Measurements from ENCODE around the gene MEF2B.

MEF2B gene

DNA sequence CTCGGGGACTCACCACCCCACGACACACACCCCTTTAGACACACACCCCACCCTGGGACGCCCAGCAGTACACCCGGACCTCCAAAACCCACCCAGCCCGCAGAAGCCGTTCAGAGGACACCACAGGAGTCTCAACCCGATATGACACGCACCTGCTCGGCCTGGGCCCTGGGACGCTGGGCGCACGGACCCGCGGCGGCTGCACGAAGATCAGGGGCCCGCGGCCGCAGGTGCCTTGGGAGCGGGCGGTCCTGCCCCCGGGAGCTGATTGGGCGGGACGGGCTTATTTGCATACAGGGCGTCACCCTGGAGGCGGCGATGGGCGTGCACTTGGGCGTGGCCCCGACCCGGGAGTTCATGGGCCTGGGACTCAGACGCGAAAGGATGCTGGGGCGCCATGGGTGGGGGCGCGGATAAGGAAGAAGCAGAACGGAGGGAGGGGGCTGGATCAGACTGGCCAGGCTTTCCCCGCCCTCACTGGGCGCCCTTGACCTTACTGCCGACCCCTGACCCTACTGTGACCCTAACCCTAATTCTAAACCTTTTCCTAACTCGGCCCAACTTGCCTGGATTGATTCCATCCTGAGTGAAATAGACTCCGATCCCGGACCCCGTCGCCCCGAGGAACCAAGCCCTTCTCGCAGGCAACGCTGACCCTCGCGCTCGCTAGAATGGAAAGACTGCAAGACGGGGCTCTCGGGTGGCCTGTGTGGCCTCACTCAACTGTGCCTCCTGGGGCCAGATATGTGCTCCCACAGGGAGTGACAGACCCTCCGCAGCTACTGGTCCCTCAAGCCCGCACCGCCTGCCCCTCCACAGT, at the start of gene MEF2B:
Gene MEF2B (minus strand): TSS at position 211 of the 820 bp plus-strand sequence. CDS start 19,528 bp downstream, outside the sequence.
- no peak for DNase-seq

DNA sequence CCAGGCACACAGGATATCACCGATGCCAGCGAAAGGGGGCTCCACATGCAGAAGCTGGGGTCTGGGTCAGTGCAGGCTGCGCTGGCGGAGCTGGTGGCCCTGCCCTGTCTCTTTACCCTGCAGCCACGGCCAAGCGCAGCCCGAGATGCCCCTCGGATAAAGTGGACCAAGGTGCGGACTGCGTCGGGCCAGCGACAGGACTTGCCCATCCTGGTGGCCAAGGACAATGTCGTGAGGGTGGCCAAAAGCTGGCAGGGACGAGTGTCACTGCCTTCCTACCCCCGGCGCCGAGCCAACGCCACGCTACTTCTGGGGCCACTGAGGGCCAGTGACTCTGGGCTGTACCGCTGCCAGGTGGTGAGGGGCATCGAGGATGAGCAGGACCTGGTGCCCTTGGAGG, 48.8 kb upstream of the MEF2B start:
- DNase-seq, result no peak

DNA sequence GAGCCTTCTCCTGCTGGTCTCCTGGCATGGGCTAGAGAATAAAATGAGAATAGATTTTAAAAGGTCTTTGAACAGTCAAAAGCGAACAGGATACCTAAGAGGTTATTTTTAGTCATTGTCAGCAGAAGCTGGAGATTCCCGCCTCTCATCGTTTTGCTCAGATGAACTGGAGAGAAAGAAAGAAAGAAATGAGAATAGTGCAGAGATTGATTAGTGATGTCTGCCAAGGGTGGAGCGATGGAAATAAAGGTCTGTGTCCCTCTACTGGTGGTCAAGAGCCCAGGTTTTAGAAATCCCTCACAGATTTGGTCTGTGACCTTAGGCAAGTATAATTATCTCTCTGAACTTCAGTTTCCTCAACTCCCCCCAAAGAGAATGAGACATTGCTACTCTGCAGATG, 47.0 kb upstream of the MEF2B start:
- DNase-seq, result no peak

- no peak for DNase-seq
These were observed 45.7 kb upstream of the MEF2B start for GRCh38 chr19:19215792-19216191.

DNA sequence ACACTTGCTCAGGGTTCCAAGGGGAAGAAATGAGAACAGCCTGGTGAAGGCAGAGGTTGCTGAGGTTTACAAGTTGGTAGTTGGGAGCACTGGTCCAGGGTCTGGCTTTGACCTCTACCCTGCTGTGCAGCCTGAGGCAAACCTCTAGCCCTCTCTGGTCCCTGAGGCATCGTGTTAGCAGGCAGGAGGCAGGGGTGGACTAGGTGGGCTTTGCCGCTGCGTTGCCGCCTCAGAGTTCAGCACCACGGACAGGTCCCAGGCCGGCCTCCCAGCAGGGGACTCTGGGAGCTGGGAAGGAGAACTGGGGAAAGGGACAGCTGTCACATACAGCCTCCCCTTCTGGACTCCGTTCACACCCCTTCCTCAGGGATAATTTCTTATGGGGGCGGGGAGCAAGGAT, 44.8 kb upstream of the MEF2B start:
- peak; percentile 46 to 62 for DNase-seq

GRCh38 chr19:19214159-19214490, 44.1 kb upstream of the MEF2B start:
- no peak for DNase-seq

DNA sequence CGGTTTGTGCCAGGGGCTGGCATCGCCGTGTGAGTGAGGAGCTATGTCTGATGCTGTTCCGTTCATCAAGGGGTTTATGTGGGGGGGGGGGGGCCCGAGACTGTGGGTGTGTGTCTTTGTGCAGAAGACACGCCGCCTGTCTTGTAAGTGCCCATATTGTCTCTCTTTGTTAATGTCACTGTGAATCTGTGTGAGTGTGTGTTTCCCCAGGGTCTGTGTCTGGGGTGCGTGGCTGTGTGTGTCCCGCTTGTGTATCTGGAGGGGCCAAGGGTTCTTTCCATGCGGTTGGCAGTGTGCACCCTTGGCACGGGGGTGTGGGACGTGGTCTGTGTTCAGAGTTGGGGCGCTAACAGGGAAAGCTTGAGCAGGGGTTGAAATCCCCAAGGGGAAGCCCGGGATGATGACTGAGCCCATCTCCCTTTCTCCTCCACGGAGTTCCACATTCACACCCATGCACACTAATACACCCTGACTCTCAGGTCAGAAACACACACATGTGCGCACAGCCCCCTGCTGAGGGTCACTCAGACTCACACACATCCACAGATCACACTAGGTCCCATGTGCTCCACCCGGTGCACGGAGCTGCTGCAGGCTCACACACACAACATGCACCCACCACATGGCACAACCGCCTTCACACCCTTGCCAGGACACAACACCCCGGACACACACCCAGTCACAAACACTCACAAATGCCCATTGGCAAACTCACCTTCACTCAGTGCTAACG, 43.5 kb upstream of the MEF2B start:
- DNase-seq, result no peak

DNA sequence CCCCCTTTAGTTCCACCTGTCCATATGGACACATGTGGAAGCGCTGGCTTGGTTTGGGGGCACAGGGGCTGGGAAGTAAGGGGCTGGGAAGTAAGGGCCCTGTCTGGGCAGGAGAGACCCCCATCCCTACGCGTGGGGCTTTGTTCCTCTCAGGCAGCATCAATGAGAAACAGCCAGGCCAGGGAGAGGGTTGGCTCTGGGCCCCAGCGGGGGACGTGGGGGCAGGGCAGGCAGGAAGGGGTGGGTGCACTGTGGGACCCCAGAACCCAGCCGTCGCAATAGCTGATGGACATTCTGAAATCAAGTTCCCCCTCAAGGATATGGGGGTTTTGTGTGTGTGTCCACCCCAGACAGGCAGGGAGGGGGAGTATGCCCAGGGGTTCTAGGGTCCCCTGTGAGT, 42.9 kb upstream of the MEF2B start:
- DNase-seq, result no peak

DNA sequence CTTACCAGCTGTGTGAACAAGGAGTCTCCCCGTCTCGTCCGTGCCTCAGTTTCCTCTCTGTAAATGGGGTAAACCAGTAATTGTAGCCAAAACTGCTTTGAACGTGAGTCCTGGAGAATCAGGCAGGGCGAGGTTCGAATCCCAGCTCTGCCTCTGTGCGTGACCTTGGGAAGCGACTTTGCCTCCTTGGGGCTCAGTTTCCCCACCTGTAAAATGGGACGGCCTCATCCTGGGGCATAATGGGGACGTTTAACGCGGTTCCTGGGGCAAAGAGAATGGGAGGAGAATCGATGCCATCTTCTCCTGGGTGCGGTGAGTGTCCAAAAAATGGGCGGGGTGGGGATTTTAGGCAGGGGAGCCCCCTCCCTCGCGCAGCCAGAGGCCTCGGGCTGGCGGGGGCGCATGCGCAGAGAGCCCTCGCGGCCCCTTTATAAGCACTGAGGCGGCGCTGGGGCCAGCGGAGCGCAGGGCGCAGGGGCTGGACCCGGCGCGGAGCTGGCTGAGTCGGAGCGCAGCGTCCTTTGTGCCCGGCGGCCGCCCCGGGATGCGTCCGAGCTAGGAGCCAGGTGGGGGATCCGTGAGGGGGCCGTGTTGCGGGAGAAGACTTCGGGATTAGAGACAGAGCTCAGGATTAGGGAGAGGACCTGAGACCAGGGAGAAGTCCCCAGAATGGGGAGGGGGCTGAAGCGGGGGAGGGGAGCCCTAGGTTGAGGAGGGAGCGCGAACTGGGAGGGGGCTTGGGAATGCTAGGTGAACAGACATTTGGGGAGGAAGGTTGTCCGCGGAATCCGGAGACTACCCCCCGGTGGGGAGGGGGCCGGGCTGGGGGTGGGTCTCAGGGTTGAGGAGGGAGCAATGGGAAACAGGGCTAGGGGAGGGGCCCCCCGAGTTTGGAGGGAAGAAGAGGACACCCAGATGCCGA, 41.7 kb upstream of the MEF2B start, which contains the start of gene NCAN:
Gene NCAN (plus strand): TSS at position 460 of the 922 bp plus-strand sequence. CDS start 4,996 bp downstream, outside the sequence.
- no peak for DNase-seq

- no peak for DNase-seq
These were observed 39.3 kb upstream of the MEF2B start for GRCh38 chr19:19209372-19209771.

DNA sequence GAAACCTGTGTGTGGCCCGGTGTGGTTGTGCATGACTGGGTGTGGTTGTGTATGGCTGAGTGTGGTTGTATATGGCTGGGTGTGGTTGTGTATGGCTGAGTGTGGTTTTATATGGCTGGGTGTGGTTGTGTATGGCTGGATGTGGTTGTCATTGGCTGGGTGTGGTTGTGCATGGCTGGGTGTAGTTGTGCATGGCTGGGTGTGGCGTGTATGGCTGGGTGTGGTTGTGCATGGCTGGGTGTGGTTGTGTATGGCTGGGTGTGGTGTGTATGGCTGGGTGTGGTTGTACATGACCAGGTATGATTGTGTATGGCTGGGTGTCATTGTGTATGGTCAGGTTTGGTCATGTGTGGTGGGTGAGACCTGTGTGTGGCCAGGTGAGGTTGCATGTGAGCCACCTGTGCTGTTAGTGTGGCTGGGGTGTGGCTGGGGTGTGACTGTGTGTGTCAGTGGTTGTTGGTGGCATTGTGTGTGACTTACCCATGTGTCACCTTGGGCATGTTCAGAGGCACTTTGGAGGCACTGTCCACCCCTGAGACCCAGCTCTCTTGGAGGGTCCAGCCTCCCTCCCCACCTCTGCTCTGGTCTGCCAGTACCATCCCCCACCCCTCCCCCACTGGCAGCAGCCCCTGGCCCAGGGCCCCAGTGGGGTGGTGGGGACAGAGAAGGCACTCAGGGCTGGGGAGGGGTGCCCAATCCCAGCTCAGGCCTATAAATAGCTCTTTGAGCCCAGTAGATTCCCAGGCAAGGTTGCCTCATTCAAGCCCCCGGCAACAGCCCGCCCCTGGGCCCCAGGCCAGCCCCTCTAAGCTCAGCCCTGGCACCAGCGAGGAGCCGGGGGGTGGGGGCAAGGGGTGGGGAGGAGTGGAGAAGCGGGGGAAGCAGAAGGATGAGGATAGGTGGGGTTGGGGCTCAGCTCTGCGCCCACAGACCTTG, 37.8 kb upstream of the MEF2B start:
- DNase-seq, result no peak

GRCh38 chr19:19206938-19207337, 36.9 kb upstream of the MEF2B start:
- no peak for DNase-seq

GRCh38 chr19:19205416-19206410, 35.6 kb upstream of the MEF2B start:
- no peak for DNase-seq

DNA sequence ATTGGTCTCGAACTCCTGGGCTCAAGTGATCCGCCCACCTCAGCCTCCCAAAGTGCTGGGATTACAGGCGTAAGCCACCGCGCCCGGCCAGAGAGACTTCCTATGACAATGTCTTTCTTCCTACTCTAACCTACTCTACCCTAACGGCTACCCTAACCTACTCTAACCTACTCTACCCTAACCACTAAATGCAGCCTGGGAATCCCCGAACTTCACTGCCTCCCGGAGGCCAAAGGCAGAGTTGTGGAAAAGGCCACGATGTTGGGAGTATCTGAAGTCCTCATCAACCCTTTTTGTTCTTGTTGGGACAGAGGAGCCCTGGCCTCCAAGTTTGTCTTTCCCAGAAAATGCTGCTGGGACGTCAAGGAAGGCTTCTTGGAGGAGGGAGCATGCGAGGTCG, 34.1 kb upstream of the MEF2B start:
- DNase-seq, result no peak

- peak; percentile 91 to 92 for DNase-seq
These were observed 33.2 kb upstream of the MEF2B start, which contains the start of gene NR2C2AP for GRCh38 chr19:19203012-19203856. Gene NR2C2AP, minus strand, starts transcription at chr19:19203414. Its CDS starts 354 bp downstream, at chr19:19203060.

DNA sequence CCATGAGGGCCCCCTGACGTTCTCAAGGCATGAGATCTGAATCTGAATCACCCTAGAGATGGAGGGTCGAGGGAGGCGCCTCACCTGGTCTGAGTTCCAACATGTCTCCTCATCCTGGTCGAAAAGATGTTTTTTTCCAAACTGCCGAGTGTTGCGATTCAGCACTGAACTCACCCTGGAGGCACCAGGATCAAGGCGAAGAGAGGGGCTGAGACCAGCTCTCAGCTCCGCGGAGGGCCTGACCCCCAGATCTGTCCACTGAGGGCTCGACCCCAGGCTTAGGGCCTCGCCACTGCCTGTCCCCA, 32.6 kb upstream of the MEF2B start:
- DNase-seq, result peak in 1 of 2 experiments; percentile 19

GRCh38 chr19:19201697-19202630, 31.9 kb upstream of the MEF2B start:
- DNase-seq, result no peak

GRCh38 chr19:19193926-19194325, 23.9 kb upstream of the MEF2B start:
- DNase-seq, result no peak
